ENCODE results near the gene EIF2S2.

Gene EIF2S2

GRCh38 chr20:34088305-34089174 lies 23.5 kb downstream of the EIF2S2 start:
- no peak for DNase-seq

- no peak for DNase-seq
These were observed 26.5 kb downstream of the EIF2S2 start for GRCh38 chr20:34085544-34086040.

GRCh38 chr20:34084227-34084923 lies 27.7 kb downstream of the EIF2S2 start:
- no peak for DNase-seq

GRCh38 chr20:34083781-34084180 lies 28.3 kb downstream of the EIF2S2 start:
- DNase-seq = no peak

- no peak for DNase-seq
These were observed 28.9 kb downstream of the EIF2S2 start for GRCh38 chr20:34083137-34083536.

- DNase-seq = no peak
These were observed 29.7 kb downstream of the EIF2S2 start for GRCh38 chr20:34082232-34082887.

GRCh38 chr20:34079818-34080217 lies 32.2 kb downstream of the EIF2S2 start:
- no peak for DNase-seq

GRCh38 chr20:34078540-34078939 lies 33.5 kb downstream of the EIF2S2 start:
- DNase-seq = no peak

- no peak for DNase-seq
These were observed 35.1 kb downstream of the EIF2S2 start for GRCh38 chr20:34076952-34077351.

GRCh38 chr20:34075647-34076046 lies 36.4 kb downstream of the EIF2S2 start:
- no peak for DNase-seq

- DNase-seq = no peak
These were observed 37.8 kb downstream of the EIF2S2 start for GRCh38 chr20:34074101-34074760.

- no peak for DNase-seq
These were observed 39.3 kb downstream of the EIF2S2 start for GRCh38 chr20:34072778-34073177.

GRCh38 chr20:34072076-34072475 lies 40.0 kb downstream of the EIF2S2 start:
- no peak for DNase-seq

- DNase-seq = no peak
These were observed 41.2 kb downstream of the EIF2S2 start for GRCh38 chr20:34070859-34071258.

GRCh38 chr20:34070079-34070439 lies 42.0 kb downstream of the EIF2S2 start:
- DNase-seq = no peak

GRCh38 chr20:34069341-34070078 lies 42.5 kb downstream of the EIF2S2 start:
- peak; percentile 84 for DNase-seq

- no peak for DNase-seq
These were observed 44.0 kb downstream of the EIF2S2 start for GRCh38 chr20:34068001-34068400.

GRCh38 chr20:34066476-34067090 lies 45.5 kb downstream of the EIF2S2 start:
- DNase-seq = no peak

- no peak for DNase-seq
These were observed 46.8 kb downstream of the EIF2S2 start for GRCh38 chr20:34065260-34065659.

GRCh38 chr20:34064286-34064685 lies 47.8 kb downstream of the EIF2S2 start:
- no peak for DNase-seq

- no peak for DNase-seq
These were observed 49.2 kb downstream of the EIF2S2 start for GRCh38 chr20:34062570-34063482.

All from retina (tissue), 1 donor.